ENCODE measurements around the gene FCHSD1.

FCHSD1 gene

GRCh38 chr5:141657404-141657803, 6.2 kb upstream of the FCHSD1 start:
- H3K36me3 ChIP-seq (ENCODE audit: control insufficient read depth, insufficient read depth, low read length): peaks cover 91% of the 10 kb centered on the region
- WGBS, 2 experiments (ENCODE audit: insufficient coverage in 2 of 2): 90 to 100% methylated on average over 1 of the region's 1 CpG
- no peaks in the 10 kb centered on the region for H3K9me3 ChIP-seq (ENCODE audit: control insufficient read depth, low read length)
- no peak overlapping the region for H3K4me3 ChIP-seq (ENCODE audit: extremely low read depth, insufficient read depth, low read length, poor library complexity, severe bottlenecking)
- H3K27ac ChIP-seq (ENCODE audit: low read depth, low read length, severe bottlenecking): no peak overlapping the region
- H3K4me1 ChIP-seq (ENCODE audit: control insufficient read depth, insufficient read depth, low read length, poor library complexity, severe bottlenecking): peaks cover 16% of the 10 kb centered on the region

GRCh38 chr5:141656396-141656795, 5.2 kb upstream of the FCHSD1 start:
- WGBS, 2 experiments (ENCODE audit: insufficient coverage in 2 of 2): 78 to 90% methylated on average over 4 to 9 of the region's 9 CpGs
- H3K27ac ChIP-seq (ENCODE audit: low read depth, low read length, severe bottlenecking): no peak overlapping the region
- no peak overlapping the region for H3K4me3 ChIP-seq (ENCODE audit: extremely low read depth, insufficient read depth, low read length, poor library complexity, severe bottlenecking)
- H3K4me1 ChIP-seq (ENCODE audit: control insufficient read depth, insufficient read depth, low read length, poor library complexity, severe bottlenecking): peaks cover 16% of the 10 kb centered on the region
- no peaks in the 10 kb centered on the region for H3K9me3 ChIP-seq (ENCODE audit: control insufficient read depth, low read length)
- peaks cover 82% of the 10 kb centered on the region for H3K36me3 ChIP-seq (ENCODE audit: control insufficient read depth, insufficient read depth, low read length)

GRCh38 chr5:141655020-141655419, 3.8 kb upstream of the FCHSD1 start:
- WGBS, 2 experiments (ENCODE audit: insufficient coverage in 2 of 2): 86 to 95% methylated on average over 5 to 6 of the region's 7 CpGs
- peaks cover 70% of the 10 kb centered on the region for H3K36me3 ChIP-seq (ENCODE audit: control insufficient read depth, insufficient read depth, low read length)
- no peak overlapping the region for H3K27ac ChIP-seq (ENCODE audit: low read depth, low read length, severe bottlenecking)
- peaks cover 16% of the 10 kb centered on the region for H3K4me1 ChIP-seq (ENCODE audit: control insufficient read depth, insufficient read depth, low read length, poor library complexity, severe bottlenecking)
- no peaks in the 10 kb centered on the region for H3K9me3 ChIP-seq (ENCODE audit: control insufficient read depth, low read length)
- no peak overlapping the region for H3K4me3 ChIP-seq (ENCODE audit: extremely low read depth, insufficient read depth, low read length, poor library complexity, severe bottlenecking)

GRCh38 chr5:141654298-141654697, 3.1 kb upstream of the FCHSD1 start:
- Histone ChIP-seq H3K36me3 (ENCODE audit: control insufficient read depth, insufficient read depth, low read length) (peaks cover 64% of the 10 kb centered on the region), H3K9me3 (ENCODE audit: control insufficient read depth, low read length) (no peaks in the 10 kb centered on the region), H3K27ac (ENCODE audit: low read depth, low read length, severe bottlenecking) (no peak overlapping the region), H3K4me1 (ENCODE audit: control insufficient read depth, insufficient read depth, low read length, poor library complexity, severe bottlenecking) (peaks cover 16% of the 10 kb centered on the region), H3K4me3 (ENCODE audit: extremely low read depth, insufficient read depth, low read length, poor library complexity, severe bottlenecking) (no peak overlapping the region)
- WGBS, 2 experiments (ENCODE audit: insufficient coverage in 2 of 2): no CpG with 5 or more reads among the region's 2 CpGs

GRCh38 chr5:141651728-141652105, 499 bp upstream of the FCHSD1 start:
- H3K4me1 ChIP-seq (ENCODE audit: control insufficient read depth, insufficient read depth, low read length, poor library complexity, severe bottlenecking): peaks cover 8% of the 10 kb centered on the region
- no peak overlapping the region for H3K27ac ChIP-seq (ENCODE audit: low read depth, low read length, severe bottlenecking)
- no peaks in the 10 kb centered on the region for H3K9me3 ChIP-seq (ENCODE audit: control insufficient read depth, low read length)
- peaks cover 50% of the 10 kb centered on the region for H3K36me3 ChIP-seq (ENCODE audit: control insufficient read depth, insufficient read depth, low read length)
- WGBS, 2 experiments (ENCODE audit: insufficient coverage in 2 of 2): 70% methylated on average over 6 to 9 of the region's 9 CpGs
- peak overlapping the region; percentile 64 for H3K4me3 ChIP-seq (ENCODE audit: extremely low read depth, insufficient read depth, low read length, poor library complexity, severe bottlenecking)

GRCh38 chr5:141649972-141650371, 1.2 kb downstream of the FCHSD1 start:
- H3K36me3 ChIP-seq (ENCODE audit: control insufficient read depth, insufficient read depth, low read length): peaks cover 44% of the 10 kb centered on the region
- no peak overlapping the region for H3K27ac ChIP-seq (ENCODE audit: low read depth, low read length, severe bottlenecking)
- no peak overlapping the region for H3K4me3 ChIP-seq (ENCODE audit: extremely low read depth, insufficient read depth, low read length, poor library complexity, severe bottlenecking)
- peaks cover 8% of the 10 kb centered on the region for H3K4me1 ChIP-seq (ENCODE audit: control insufficient read depth, insufficient read depth, low read length, poor library complexity, severe bottlenecking)
- no peaks in the 10 kb centered on the region for H3K9me3 ChIP-seq (ENCODE audit: control insufficient read depth, low read length)

- Histone ChIP-seq H3K4me1 (ENCODE audit: control insufficient read depth, insufficient read depth, low read length, poor library complexity, severe bottlenecking) (peaks cover 3% of the 10 kb centered on the region), H3K9me3 (ENCODE audit: control insufficient read depth, low read length) (no peaks in the 10 kb centered on the region), H3K4me3 (ENCODE audit: extremely low read depth, insufficient read depth, low read length, poor library complexity, severe bottlenecking) (no peak overlapping the region), H3K27ac (ENCODE audit: low read depth, low read length, severe bottlenecking) (no peak overlapping the region), H3K36me3 (ENCODE audit: control insufficient read depth, insufficient read depth, low read length) (peaks cover 47% of the 10 kb centered on the region)
- WGBS, 2 experiments (ENCODE audit: insufficient coverage in 2 of 2): 96 to 97% methylated on average over 13 to 17 of the region's 17 CpGs
These were observed 2.0 kb downstream of the FCHSD1 start for GRCh38 chr5:141649056-141649688.

GRCh38 chr5:141647851-141648250, 3.4 kb downstream of the FCHSD1 start:
- Histone ChIP-seq H3K36me3 (ENCODE audit: control insufficient read depth, insufficient read depth, low read length) (peaks cover 43% of the 10 kb centered on the region), H3K9me3 (ENCODE audit: control insufficient read depth, low read length) (no peaks in the 10 kb centered on the region), H3K27ac (ENCODE audit: low read depth, low read length, severe bottlenecking) (no peak overlapping the region), H3K4me3 (ENCODE audit: extremely low read depth, insufficient read depth, low read length, poor library complexity, severe bottlenecking) (no peak overlapping the region), H3K4me1 (ENCODE audit: control insufficient read depth, insufficient read depth, low read length, poor library complexity, severe bottlenecking) (no peaks in the 10 kb centered on the region)
- WGBS, 2 experiments (ENCODE audit: insufficient coverage in 2 of 2): 86 to 89% methylated on average over 3 of the region's 3 CpGs

GRCh38 chr5:141647242-141647641, 4.0 kb downstream of the FCHSD1 start:
- Histone ChIP-seq H3K4me3 (ENCODE audit: extremely low read depth, insufficient read depth, low read length, poor library complexity, severe bottlenecking) (no peak overlapping the region), H3K4me1 (ENCODE audit: control insufficient read depth, insufficient read depth, low read length, poor library complexity, severe bottlenecking) (no peaks in the 10 kb centered on the region), H3K36me3 (ENCODE audit: control insufficient read depth, insufficient read depth, low read length) (peaks cover 45% of the 10 kb centered on the region), H3K27ac (ENCODE audit: low read depth, low read length, severe bottlenecking) (no peak overlapping the region), H3K9me3 (ENCODE audit: control insufficient read depth, low read length) (no peaks in the 10 kb centered on the region)
- 85 to 100% methylated on average over 4 of the region's 5 CpGs for whole genome bisulfite sequencing, 2 experiments (ENCODE audit: insufficient coverage in 2 of 2)

GRCh38 chr5:141646026-141646425, 5.2 kb downstream of the FCHSD1 start:
- H3K4me3 ChIP-seq (ENCODE audit: extremely low read depth, insufficient read depth, low read length, poor library complexity, severe bottlenecking): no peak overlapping the region
- peaks cover 49% of the 10 kb centered on the region for H3K36me3 ChIP-seq (ENCODE audit: control insufficient read depth, insufficient read depth, low read length)
- WGBS, 2 experiments (ENCODE audit: insufficient coverage in 2 of 2): 100% methylated on average over 3 to 4 of the region's 6 CpGs
- no peaks in the 10 kb centered on the region for H3K4me1 ChIP-seq (ENCODE audit: control insufficient read depth, insufficient read depth, low read length, poor library complexity, severe bottlenecking)
- H3K27ac ChIP-seq (ENCODE audit: low read depth, low read length, severe bottlenecking): no peak overlapping the region
- no peaks in the 10 kb centered on the region for H3K9me3 ChIP-seq (ENCODE audit: control insufficient read depth, low read length)

- no peaks in the 10 kb centered on the region for H3K9me3 ChIP-seq (ENCODE audit: control insufficient read depth, low read length)
- no peak overlapping the region for H3K27ac ChIP-seq (ENCODE audit: low read depth, low read length, severe bottlenecking)
- 79 to 80% methylated on average over 2 of the region's 2 CpGs for WGBS, 2 experiments (ENCODE audit: insufficient coverage in 2 of 2)
- H3K36me3 ChIP-seq (ENCODE audit: control insufficient read depth, insufficient read depth, low read length): peaks cover 39% of the 10 kb centered on the region
- no peaks in the 10 kb centered on the region for H3K4me1 ChIP-seq (ENCODE audit: control insufficient read depth, insufficient read depth, low read length, poor library complexity, severe bottlenecking)
- no peak overlapping the region for H3K4me3 ChIP-seq (ENCODE audit: extremely low read depth, insufficient read depth, low read length, poor library complexity, severe bottlenecking)
These were observed 9.5 kb downstream of the FCHSD1 start for GRCh38 chr5:141641634-141642267.

Data from mesodermal cell (in vitro differentiated cells).